Stomach (tissue), 4 donors: ENCODE results near the gene VSTM1.

Source experiments
- EP300 ChIP-seq: sonication (generic); formaldehyde crosslinking; IDR thresholded peaks from one replicate; pipeline ENCODE4 v1.6.1; 2017; ENCODE audit warnings: antibody characterized with exemption
- POLR2A ChIP-seq, 4 donors: fragments of 450-650 bp; IDR thresholded peaks; one replicate each; pipeline ENCODE4 v1.6.1; 2016; ENCODE audit warnings: antibody characterized with exemption in 4 of 4, control low read depth in 2 of 4, mild to moderate bottlenecking in 1 of 4, moderate library complexity in 1 of 4
- TF ChIP-seq, protein P1 (sequence below), 7 experiments: fragments of 450-650 bp in 4 of 7; fragments of 200-600 bp in 3 of 7; sonication (generic) in 3 of 7; IDR thresholded peaks; one replicate each; pipeline ENCODE4 v1.5.1; 2016 to 2019; ENCODE audit warnings: antibody characterized with exemption in 7 of 7, control low read depth in 2 of 7, mild to moderate bottlenecking in 1 of 7

DNA sequence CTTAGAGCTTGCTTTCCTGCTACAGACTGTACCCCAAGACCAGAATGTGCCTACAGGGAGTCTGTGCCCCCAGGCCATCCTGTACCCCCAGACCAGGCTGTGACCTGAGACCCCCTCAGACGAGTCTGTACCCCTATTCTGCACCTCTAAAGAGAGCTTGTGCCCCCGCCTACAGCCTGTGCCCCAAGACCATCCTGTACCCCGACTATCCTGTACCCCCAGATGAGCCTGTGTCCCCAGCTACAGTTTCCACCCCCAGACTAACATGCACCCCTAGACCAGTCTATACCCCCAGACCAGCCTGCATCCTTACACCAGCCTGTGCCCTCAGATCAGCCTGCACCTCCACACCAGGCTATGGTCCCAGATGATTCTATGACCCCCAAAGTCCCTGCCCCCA, 70.2 kb downstream of the VSTM1 start:
- TF ChIP-seq, protein P1, sequence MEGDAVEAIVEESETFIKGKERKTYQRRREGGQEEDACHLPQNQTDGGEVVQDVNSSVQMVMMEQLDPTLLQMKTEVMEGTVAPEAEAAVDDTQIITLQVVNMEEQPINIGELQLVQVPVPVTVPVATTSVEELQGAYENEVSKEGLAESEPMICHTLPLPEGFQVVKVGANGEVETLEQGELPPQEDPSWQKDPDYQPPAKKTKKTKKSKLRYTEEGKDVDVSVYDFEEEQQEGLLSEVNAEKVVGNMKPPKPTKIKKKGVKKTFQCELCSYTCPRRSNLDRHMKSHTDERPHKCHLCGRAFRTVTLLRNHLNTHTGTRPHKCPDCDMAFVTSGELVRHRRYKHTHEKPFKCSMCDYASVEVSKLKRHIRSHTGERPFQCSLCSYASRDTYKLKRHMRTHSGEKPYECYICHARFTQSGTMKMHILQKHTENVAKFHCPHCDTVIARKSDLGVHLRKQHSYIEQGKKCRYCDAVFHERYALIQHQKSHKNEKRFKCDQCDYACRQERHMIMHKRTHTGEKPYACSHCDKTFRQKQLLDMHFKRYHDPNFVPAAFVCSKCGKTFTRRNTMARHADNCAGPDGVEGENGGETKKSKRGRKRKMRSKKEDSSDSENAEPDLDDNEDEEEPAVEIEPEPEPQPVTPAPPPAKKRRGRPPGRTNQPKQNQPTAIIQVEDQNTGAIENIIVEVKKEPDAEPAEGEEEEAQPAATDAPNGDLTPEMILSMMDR (IDR thresholded peaks at IDR 0.05): no peak
- TF ChIP-seq EP300 (no peak), POLR2A (IDR thresholded peaks at IDR 0.05) (no peak)
